Lower lobe of right lung (tissue), 2 donors: ENCODE measurements around the gene DVL1. TPM values are rescaled to one million over a fixed set of nuclear protein-coding genes. Genes with fewer than 3 reads are reported as not detected.
A peak's percentile ranks its signal among the peaks of the same experiment; 100 is the strongest.
"Not testable (repeated sequence)": the region's sequence is repeated elsewhere in the genome, so short reads cannot be mapped to it uniquely, and the experiment has no call there.

ENCODE experiments used
- ATAC-seq, 2 donors: fragments of 200-7000 bp; cut with Tn5 transposase; one replicate each; pipeline ENCODE4 v1.9.1; 2020 to 2022; ENCODE audit warnings: mild to moderate bottlenecking in 2 of 2, moderate library complexity in 2 of 2
- DNase-seq: peaks from one replicate; pipeline ENCODE4 v3.0.0-alpha.2; 2020
- H3K27ac ChIP-seq: fragments of 200-600 bp; one replicate; pipeline ENCODE4 v1.8.0; 2022
- H3K27me3 ChIP-seq: fragments of 200-600 bp; one replicate; pipeline ENCODE4 v1.8.0; 2022; ENCODE audit warnings: low read depth
- H3K36me3 ChIP-seq: fragments of 200-600 bp; one replicate; pipeline ENCODE4 v1.8.0; 2022; ENCODE audit warnings: mild to moderate bottlenecking
- H3K4me1 ChIP-seq: fragments of 200-600 bp; one replicate; pipeline ENCODE4 v1.8.0; 2022
- H3K4me3 ChIP-seq: fragments of 200-600 bp; one replicate; pipeline ENCODE4 v1.8.0; 2022; ENCODE audit warnings: mild to moderate bottlenecking
- H3K9me3 ChIP-seq: fragments of 200-600 bp; one replicate; pipeline ENCODE4 v1.8.0; 2022
- CTCF ChIP-seq: fragments of 200-600 bp; IDR thresholded peaks from one replicate; pipeline ENCODE4 v1.8.0; 2022; ENCODE audit warnings: antibody characterized with exemption, mild to moderate bottlenecking
- intact Hi-C: fragments of 100-400 bp; cut with DNase I; formaldehyde crosslinking; loops from one replicate; pipeline ENCODE4 v1.11.0; 2022
- total RNA-seq: library from RNA; stranded (reverse); fragmentation: NEBNext Ultra II Directional; extraction: Animal tissue kit (Norgen Biotek cat#: 25700); gene quantifications from one replicate; pipeline ENCODE4 v1.2.1, GENCODE V29; 2021
- donor health status: DM: no; HTN: yes; CAD: no; lungs with severe emphysema.

The DVL1 gene
- total RNA-seq, 1 donor from 2014 or later, result 60.4 TPM

GRCh38 chr1:1387098-1388077 lies 38.2 kb upstream of the DVL1 start:
- ATAC-seq, result no peak
- H3K27me3 ChIP-seq, result no peaks in the 10 kb centered on the region
- H3K4me1 ChIP-seq, result peaks cover 9% of the 10 kb centered on the region
- H3K9me3 ChIP-seq, result no peaks in the 10 kb centered on the region
- DNase-seq, result no peak
- no peak overlapping the region for H3K27ac ChIP-seq
- peaks cover 76% of the 10 kb centered on the region for H3K36me3 ChIP-seq
- intact Hi-C loops, result no loop called here
- no peak overlapping the region for H3K4me3 ChIP-seq
- no peak for TF ChIP-seq CTCF

- peaks cover 71% of the 10 kb centered on the region for H3K36me3 ChIP-seq
- no peak for DNase-seq
Observed at GRCh38 chr1:1385931-1386330, 36.7 kb upstream of the DVL1 start.

GRCh38 chr1:1385339-1385738 lies 36.1 kb upstream of the DVL1 start:
- H3K36me3 ChIP-seq, result peaks cover 65% of the 10 kb centered on the region
- not testable (repeated sequence) for ATAC-seq

More at GRCh38 chr1:1385931-1386330, 36.7 kb upstream of the DVL1 start:
- no peak for ATAC-seq
- intact Hi-C loops, result no loop called here
- TF ChIP-seq CTCF, result no peak
- H3K27ac ChIP-seq, result no peak overlapping the region
- no peaks in the 10 kb centered on the region for H3K27me3 ChIP-seq
- peaks cover 9% of the 10 kb centered on the region for H3K4me1 ChIP-seq
- no peaks in the 10 kb centered on the region for H3K9me3 ChIP-seq
- H3K4me3 ChIP-seq, result no peak overlapping the region

GRCh38 chr1:1381294-1381693 lies 32.1 kb upstream of the DVL1 start:
- Histone ChIP-seq H3K36me3 (peaks cover 29% of the 10 kb centered on the region), H3K4me1 (peaks cover 4% of the 10 kb centered on the region), H3K27me3 (no peaks in the 10 kb centered on the region), H3K27ac (no peak overlapping the region), H3K4me3 (no peak overlapping the region), H3K9me3 (no peaks in the 10 kb centered on the region)
- intact Hi-C loops, result no loop called here
- ATAC-seq (peak in 1 of 2 donors; percentile 9), DNase-seq (no peak)
- TF ChIP-seq CTCF, result no peak

More at GRCh38 chr1:1385339-1385738, 36.1 kb upstream of the DVL1 start:
- H3K9me3 ChIP-seq, H3K27me3 ChIP-seq, H3K4me3 ChIP-seq, intact Hi-C loops, DNase-seq, H3K4me1 ChIP-seq, H3K27ac ChIP-seq: not testable (repeated sequence)

- no peak for DNase-seq
- intact Hi-C loops, result no loop called here
- no peak for TF ChIP-seq CTCF
- ATAC-seq, result peak in 1 of 2 donors; percentile 3
- Histone ChIP-seq H3K4me1 (peaks cover 8% of the 10 kb centered on the region), H3K4me3 (no peak overlapping the region), H3K36me3 (peaks cover 25% of the 10 kb centered on the region), H3K27me3 (no peaks in the 10 kb centered on the region), H3K27ac (no peak overlapping the region), H3K9me3 (no peaks in the 10 kb centered on the region)
Observed at GRCh38 chr1:1380860-1381259, 31.6 kb upstream of the DVL1 start.
